Stimulated activated effector memory CD8-positive, alpha-beta T cell treated with anti-CD3 and anti-CD28 coated beads, Interleukin-12 subunit alpha, Interleukin-12 subunit beta, amount 100 ng/mL, for 72 hours (primary cell): Measurements from ENCODE around the gene PLA2G5.
"Not testable (repeated sequence)": the region's sequence is repeated elsewhere in the genome, so short reads cannot be mapped to it uniquely, and the experiment has no call there.

Experiments used
- ATAC-seq: fragments of 150-1000 bp; cut with Tn5 transposase; 2 replicates; pipeline ENCODE4 v1.10.0; 2021
- DNase-seq, 2 donors: peaks; one replicate each; pipeline ENCODE4 v3.0.0; 2021 to 2022; ENCODE audit warnings: low spot score in 2 of 2
- H3K27ac Mint-ChIP-seq: one replicate; pipeline ENCODE4 v1.8.0; 2022; ENCODE audit warnings: mild to moderate bottlenecking, mixed read lengths
- H3K36me3 Mint-ChIP-seq: one replicate; pipeline ENCODE4 v1.8.0; 2022; ENCODE audit warnings: mild to moderate bottlenecking, mixed read lengths
- H3K4me1 Mint-ChIP-seq: one replicate; pipeline ENCODE4 v1.8.0; 2022; ENCODE audit warnings: mixed read lengths
- H3K4me3 Mint-ChIP-seq: one replicate; pipeline ENCODE4 v1.8.0; 2022; ENCODE audit warnings: mild to moderate bottlenecking, mixed read lengths
- H3K9me3 Mint-ChIP-seq: one replicate; pipeline ENCODE4 v1.8.0; 2022; ENCODE audit warnings: mixed read lengths

The PLA2G5 gene, protein sequence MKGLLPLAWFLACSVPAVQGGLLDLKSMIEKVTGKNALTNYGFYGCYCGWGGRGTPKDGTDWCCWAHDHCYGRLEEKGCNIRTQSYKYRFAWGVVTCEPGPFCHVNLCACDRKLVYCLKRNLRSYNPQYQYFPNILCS

DNA sequence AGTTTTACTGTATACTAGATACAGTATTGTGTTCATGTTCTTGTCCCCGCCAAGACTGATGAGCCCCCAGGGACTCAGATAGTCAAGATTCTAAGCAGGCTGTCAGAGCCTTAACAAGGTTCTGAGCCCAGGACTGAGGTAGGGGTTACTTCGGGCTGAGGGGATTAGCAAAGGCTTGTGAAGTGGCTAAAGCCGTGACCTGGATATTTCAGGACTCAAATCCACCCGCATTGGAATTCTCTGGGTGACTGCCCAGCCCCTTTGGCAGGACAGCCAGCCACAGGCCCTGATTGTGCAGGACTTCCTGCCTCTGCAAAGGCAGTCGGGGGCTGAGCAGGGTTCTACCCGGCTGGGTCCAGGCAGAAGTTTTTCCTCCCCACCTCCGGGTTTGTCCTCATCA, at the start of gene PLA2G5:
Gene PLA2G5, plus strand, starts transcription at position 321 of the 400 bp plus-strand sequence. CDS start 14,637 bp downstream, outside the sequence.
- Mint-ChIP-seq H3K27ac (no peak within 1 kb of the TSS), H3K36me3 (no peaks in the 10 kb centered on the region), H3K9me3 (no peaks in the 10 kb centered on the region), H3K4me3 (no peak within 1 kb of the TSS), H3K4me1 (no peaks in the 10 kb centered on the region)
- ATAC-seq = no peak
- no peak for DNase-seq

DNA sequence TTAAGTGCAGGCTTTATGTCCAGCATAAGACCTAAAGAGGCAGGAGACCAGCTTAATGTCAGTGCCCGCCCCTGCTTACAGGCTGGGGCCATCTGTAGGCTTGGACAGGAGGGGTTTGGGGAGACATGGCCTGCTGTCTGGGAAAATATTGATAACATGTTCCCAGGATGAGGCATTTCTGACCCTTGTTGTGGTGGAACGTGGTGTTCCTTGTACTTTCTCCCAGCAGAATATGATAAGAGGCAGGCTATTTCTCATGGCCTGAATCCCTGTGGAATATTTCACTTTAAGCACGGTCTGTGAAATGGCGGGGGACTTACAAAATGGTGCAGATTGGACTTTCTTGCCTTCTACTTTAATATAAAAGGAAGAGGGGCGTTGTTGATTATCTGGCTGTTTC, 41.9 kb upstream of the PLA2G5 start:
- Mint-ChIP-seq H3K27ac (no peak overlapping the region), H3K36me3 (no peaks in the 10 kb centered on the region), H3K9me3 (no peaks in the 10 kb centered on the region), H3K4me1 (no peaks in the 10 kb centered on the region), H3K4me3 (no peak overlapping the region)
- ATAC-seq = no peak
- DNase-seq = peak in 1 of 2 donors; percentile 13

DNA sequence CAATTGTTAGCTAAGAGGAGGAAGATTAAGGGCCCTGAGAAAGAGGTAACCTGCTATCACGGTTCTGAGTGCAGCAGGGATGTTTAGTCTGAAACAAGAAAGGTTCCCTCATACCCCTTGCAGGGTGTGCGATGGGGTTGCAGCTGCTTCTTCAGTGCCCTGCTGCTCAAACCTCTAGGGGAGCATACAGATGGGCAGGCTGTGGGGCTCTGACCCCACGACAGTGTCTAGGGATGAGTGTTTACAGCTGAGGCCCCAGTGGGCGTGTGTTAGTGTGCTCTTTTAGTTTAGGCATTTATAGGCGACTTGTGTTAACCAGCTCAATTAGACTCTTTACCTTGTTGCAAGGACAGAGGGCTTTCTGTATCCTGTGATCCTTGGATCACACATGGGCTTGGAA, 41.3 kb upstream of the PLA2G5 start:
- H3K4me3 Mint-ChIP-seq = no peak overlapping the region
- no peaks in the 10 kb centered on the region for H3K4me1 Mint-ChIP-seq
- no peak for DNase-seq
- H3K9me3 Mint-ChIP-seq = no peaks in the 10 kb centered on the region
- ATAC-seq = no peak
- H3K36me3 Mint-ChIP-seq = no peaks in the 10 kb centered on the region
- no peak overlapping the region for H3K27ac Mint-ChIP-seq

DNA sequence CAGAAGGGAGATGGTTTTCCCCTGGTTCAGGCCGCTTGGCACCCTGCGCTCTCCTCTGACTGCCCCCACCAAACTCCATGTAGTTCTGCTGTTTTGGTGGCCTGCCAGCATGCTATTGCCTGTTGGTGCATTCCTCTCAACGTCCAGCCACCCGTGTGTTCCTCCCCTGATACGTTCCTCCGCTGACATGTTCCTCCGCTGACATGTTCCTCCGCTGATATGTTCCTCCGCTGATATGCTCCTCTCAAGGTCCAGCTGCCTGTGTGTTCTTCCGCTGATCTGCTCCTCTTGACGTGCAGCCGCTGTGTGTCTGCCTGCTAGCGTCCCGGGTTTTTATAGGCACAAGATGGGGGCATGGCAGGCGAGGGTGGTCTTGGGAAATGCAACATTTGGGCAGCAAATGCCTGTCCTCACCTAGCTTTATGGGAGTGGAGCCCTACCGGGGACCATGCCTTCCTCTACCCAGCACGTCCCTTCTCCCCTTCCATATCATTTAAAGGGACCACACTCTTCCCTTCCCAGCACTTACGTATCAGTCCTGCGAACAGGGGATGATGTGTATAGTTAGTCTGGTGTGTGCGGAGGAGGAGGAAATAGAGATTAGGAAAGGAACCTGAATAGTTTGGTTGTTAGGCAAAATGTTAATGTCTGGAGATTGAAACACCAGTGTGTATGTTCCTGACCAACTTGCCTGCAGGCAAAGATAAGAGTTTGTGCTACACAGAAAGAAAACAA, 40.6 kb upstream of the PLA2G5 start:
- no peak overlapping the region for H3K4me3 Mint-ChIP-seq
- peak in 1 of 2 donors; percentile 26 for DNase-seq
- H3K4me1 Mint-ChIP-seq = no peaks in the 10 kb centered on the region
- ATAC-seq = no peak
- H3K27ac Mint-ChIP-seq = no peak overlapping the region
- H3K9me3 Mint-ChIP-seq = peaks cover 6% of the 10 kb centered on the region
- no peaks in the 10 kb centered on the region for H3K36me3 Mint-ChIP-seq

DNA sequence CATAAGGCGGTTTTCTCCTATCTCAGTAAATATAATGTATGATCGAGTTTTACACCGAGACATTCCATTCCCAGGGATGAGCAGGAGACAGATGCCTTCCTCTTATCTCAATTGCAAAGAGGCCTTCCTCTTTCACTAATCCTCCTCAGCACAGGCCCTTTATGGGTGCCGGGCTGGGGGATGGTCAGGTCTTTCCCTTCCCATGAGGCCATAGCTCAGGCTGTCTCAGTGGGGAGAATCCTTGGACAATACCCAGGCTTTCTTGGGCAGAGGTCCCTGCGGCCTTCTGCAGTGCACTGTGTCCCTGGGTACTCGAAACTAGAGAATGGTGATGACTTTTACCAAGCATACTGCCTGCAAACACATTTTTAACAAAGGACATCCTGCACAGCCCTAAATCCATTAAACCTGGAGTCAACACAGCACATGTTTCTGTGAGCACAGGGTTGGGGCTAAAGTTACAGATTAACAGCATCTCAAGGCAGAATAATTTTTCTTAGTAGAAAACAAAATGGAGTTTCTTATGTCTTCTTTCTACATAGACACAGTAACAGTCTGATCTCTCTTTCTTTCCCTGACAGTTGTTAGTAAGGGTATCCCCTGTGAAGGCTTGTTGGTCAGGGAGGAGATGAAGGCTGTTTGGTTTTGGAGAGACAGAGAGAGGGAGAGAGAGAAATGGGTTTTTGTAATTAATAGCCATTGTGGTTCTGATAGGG, 39.4 kb upstream of the PLA2G5 start:
- not testable (repeated sequence) for H3K36me3 Mint-ChIP-seq, H3K4me1 Mint-ChIP-seq, H3K4me3 Mint-ChIP-seq, H3K27ac Mint-ChIP-seq, ATAC-seq
- H3K9me3 Mint-ChIP-seq = peaks cover 11% of the 10 kb centered on the region
- peak in 1 of 2 donors; percentile 12 for DNase-seq

DNA sequence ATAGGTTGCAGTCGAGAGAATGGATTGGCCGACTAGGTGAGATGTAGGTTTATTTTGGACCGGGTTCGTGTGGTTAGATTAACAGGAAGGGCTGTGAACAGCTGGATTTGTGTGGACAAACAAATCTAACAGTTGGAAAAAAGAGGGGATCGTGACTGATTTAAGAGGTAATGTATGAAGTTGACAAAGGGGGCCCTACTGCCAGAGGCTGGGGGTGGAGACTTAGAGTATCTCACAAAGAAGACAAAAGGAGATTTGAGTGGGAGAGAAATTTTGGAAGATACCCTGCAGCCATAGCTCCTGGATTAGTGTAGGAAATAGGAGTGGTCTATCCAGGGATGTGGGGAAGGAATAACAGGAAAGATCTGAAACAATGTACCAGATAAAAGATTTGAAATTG, 38.8 kb upstream of the PLA2G5 start:
- ATAC-seq (no peak), DNase-seq (peak in 1 of 2 donors; percentile 7)
- Mint-ChIP-seq H3K9me3 (peaks cover 11% of the 10 kb centered on the region), H3K36me3 (no peaks in the 10 kb centered on the region), H3K4me3 (no peak overlapping the region), H3K27ac (no peak overlapping the region), H3K4me1 (no peaks in the 10 kb centered on the region)

DNA sequence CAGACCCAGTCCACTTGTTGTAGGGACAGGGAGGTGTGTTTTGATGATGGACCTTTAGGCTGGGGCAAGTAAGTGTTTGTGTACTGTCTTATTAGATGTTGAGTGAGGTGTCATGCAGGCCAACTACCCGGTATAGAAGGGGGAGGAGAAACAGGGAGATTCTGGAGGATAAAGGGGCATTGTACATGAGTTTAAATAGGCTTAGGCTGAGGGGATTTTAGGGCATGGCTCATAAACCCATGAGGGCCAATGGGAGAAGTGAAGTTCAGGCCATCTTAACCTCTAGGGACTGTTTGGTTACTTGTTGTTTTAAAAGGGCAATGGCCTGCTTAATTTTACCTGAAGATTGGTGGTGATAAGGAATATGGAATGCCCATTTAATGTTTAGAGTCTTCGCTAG, 38.2 kb upstream of the PLA2G5 start:
- DNase-seq (peak in 1 of 2 donors; percentile 12), ATAC-seq (no peak)
- H3K36me3 Mint-ChIP-seq = no peaks in the 10 kb centered on the region
- no peak overlapping the region for H3K4me3 Mint-ChIP-seq
- H3K27ac Mint-ChIP-seq = no peak overlapping the region
- no peaks in the 10 kb centered on the region for H3K4me1 Mint-ChIP-seq
- H3K9me3 Mint-ChIP-seq = peaks cover 11% of the 10 kb centered on the region

DNA sequence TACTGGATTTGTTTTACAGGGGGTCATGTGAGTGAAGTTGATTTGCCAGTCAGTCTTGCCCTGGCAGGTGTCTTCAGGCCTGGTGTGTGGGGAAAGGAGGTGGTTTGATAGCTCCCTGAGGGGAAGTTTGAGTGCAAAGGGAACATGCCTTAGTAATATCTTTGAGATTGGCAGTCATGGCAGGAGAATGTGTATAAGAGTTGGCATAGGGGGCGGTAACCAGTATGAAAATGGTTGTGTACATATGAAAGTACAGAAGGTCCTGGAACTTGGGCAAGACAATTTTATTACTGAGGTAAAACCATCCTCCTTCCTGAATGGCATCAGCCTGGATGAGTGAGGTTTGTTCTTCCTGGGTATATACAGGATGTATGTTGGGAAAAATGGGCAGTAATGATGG, 37.6 kb upstream of the PLA2G5 start:
- DNase-seq (peak in 1 of 2 donors; percentile 17), ATAC-seq (no peak)
- Mint-ChIP-seq H3K36me3 (no peaks in the 10 kb centered on the region), H3K4me3 (no peak overlapping the region), H3K27ac (no peak overlapping the region), H3K9me3 (peaks cover 16% of the 10 kb centered on the region), H3K4me1 (peaks cover 5% of the 10 kb centered on the region)

DNA sequence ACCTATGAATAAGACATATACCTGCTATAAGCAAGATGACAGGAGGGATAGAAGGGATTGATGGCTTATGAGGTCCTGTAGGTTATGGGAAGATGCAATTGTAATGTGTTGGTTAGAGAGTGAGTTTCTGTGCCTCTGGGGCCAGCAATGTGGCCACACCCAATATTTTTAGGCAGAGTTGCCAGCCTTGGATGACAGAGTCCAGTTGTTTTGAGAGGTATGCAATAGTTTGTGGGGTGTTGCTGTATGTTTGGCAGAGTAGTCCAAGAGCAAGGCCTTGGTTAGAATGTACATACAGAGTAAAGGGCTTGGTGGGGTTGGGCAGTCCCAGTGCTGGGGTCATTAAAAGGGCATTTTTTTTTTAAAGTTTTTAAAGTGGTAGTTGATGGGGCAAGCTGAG, 36.6 kb upstream of the PLA2G5 start:
- DNase-seq = no peak
- H3K9me3 Mint-ChIP-seq = peaks cover 16% of the 10 kb centered on the region
- no peak overlapping the region for H3K4me3 Mint-ChIP-seq
- no peak overlapping the region for H3K27ac Mint-ChIP-seq
- H3K4me1 Mint-ChIP-seq = peaks cover 15% of the 10 kb centered on the region
- no peak for ATAC-seq
- H3K36me3 Mint-ChIP-seq = no peaks in the 10 kb centered on the region

DNA sequence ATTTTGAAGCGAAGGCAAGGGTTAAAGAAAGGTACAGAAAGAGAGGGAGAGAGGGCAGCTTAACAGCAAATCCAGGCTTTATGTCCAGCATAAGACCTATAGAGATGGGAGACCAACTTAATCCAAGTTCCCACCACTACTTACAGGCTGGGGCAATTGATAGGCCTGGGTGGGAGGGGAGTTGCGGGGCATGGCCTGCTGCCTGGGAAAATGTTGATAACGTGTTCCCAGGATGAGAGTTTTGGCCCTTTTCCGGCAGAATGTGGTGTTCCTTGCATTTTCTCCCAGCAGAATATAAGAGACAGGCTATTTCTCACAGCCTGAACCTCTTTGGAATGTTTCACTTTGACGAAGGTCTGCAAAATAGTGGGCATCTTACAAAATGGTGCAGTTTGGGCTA, 34.9 kb upstream of the PLA2G5 start:
- DNase-seq = no peak
- Mint-ChIP-seq H3K4me3 (no peak overlapping the region), H3K4me1 (peaks cover 17% of the 10 kb centered on the region), H3K9me3 (peaks cover 16% of the 10 kb centered on the region), H3K27ac (no peak overlapping the region), H3K36me3 (no peaks in the 10 kb centered on the region)
- ATAC-seq = no peak

DNA sequence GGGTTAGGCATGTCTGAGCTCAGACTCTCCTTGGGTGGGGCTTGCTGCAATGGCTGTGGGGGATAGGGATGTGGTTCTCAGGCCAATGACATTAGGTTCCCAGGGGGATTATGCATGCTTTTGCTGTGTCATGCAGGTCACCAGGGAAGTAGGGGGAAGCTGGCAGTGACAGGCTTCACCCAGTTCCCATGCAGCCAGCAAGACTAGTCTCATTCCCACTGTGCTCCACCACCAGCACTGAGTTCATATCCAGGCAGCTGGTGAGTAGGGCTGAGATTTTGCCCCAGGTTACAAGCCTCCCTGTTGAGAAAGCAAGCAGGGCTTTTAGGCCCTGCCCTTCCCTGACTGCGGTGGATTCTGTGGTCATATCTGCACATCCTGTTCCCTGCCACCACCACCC, 32.1 kb upstream of the PLA2G5 start:
- peaks cover 17% of the 10 kb centered on the region for H3K4me1 Mint-ChIP-seq
- ATAC-seq (peak; percentile 39), DNase-seq (peak in 1 of 2 donors; percentile 26)
- H3K9me3 Mint-ChIP-seq = peaks cover 16% of the 10 kb centered on the region
- H3K4me3 Mint-ChIP-seq = no peak overlapping the region
- H3K36me3 Mint-ChIP-seq = no peaks in the 10 kb centered on the region
- H3K27ac Mint-ChIP-seq = no peak overlapping the region

DNA sequence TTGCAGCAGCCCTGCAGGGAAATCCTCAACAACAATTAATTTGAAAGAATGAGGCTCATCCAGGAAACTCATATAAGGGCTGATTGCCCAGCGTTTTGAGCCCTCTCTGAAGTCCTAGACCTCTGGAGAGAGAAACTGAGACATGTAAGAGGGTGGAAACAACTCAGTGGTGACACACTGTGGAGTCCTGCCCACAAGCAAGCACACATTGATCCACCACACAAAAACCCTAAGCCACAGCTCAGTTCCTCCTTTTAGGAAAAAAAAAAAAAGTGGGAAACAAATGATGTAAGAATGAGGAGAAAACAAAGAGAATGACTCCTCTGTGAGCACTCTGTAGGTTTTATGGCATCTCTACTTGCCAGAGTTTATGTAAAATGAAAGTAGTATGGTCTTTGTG, 22.9 kb upstream of the PLA2G5 start:
- Mint-ChIP-seq H3K9me3 (peaks cover 7% of the 10 kb centered on the region), H3K36me3 (no peaks in the 10 kb centered on the region), H3K27ac (no peak overlapping the region), H3K4me1 (no peaks in the 10 kb centered on the region), H3K4me3 (no peak overlapping the region)
- ATAC-seq (peak; percentile 24), DNase-seq (peak in 1 of 2 donors; percentile 13)

DNA sequence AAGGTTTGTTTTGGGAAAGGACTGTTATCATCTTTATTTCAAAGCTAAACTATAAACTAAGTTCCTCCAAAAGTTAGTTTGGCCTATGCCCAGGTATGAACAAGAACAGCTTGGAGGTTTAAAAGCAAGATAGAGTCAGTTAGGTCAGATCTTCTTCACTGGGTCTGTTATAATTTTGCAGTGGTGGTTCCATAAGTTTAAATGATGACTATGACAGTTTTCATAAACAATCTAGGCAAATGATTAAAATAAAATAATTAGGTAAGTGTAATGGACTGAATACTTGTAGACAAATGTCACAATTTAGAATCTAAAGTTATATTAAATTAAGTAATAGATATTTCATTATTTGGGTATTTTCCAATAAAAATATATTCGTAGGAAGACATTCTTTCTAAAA, 21.4 kb upstream of the PLA2G5 start:
- Mint-ChIP-seq H3K9me3 (peaks cover 7% of the 10 kb centered on the region), H3K4me1 (no peaks in the 10 kb centered on the region), H3K27ac (no peak overlapping the region), H3K36me3 (no peaks in the 10 kb centered on the region), H3K4me3 (no peak overlapping the region)
- DNase-seq (no peak), ATAC-seq (no peak)

DNA sequence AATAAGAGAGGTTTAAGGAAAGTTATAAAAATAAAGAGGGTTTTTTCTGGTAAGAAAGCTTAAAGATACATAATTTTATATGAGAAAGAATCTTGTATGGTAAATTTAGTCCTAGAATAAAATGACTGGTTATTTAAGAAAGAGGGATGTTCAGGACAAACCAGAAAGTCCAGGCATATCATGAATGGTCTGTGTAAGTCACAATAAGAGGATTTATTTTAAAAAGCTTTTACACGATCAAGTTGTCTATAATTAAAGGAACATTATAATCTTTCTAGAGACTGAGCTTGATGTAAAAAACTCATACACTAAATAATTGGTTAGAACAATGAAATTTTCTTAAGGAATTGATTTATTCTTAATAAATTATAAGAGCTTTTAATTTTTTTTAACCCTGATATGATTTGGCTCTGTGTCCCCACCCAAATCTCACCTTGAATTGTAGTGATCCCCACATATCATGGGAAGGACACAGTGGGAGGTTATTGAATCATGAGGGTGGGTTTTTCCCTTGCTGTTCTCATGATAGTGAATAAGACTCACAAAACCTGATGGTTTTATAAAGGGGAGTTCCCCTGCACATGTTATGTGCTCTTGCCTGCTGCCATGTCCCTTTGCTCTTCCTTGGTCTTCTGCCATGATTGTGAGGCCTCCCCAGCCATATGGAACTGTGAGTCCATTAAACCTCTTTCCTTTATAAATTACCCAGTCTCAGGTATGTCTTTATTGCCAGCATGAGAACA, 20.8 kb upstream of the PLA2G5 start:
- not testable (repeated sequence) for DNase-seq, H3K36me3 Mint-ChIP-seq, H3K4me1 Mint-ChIP-seq, H3K27ac Mint-ChIP-seq, ATAC-seq, H3K9me3 Mint-ChIP-seq, H3K4me3 Mint-ChIP-seq

DNA sequence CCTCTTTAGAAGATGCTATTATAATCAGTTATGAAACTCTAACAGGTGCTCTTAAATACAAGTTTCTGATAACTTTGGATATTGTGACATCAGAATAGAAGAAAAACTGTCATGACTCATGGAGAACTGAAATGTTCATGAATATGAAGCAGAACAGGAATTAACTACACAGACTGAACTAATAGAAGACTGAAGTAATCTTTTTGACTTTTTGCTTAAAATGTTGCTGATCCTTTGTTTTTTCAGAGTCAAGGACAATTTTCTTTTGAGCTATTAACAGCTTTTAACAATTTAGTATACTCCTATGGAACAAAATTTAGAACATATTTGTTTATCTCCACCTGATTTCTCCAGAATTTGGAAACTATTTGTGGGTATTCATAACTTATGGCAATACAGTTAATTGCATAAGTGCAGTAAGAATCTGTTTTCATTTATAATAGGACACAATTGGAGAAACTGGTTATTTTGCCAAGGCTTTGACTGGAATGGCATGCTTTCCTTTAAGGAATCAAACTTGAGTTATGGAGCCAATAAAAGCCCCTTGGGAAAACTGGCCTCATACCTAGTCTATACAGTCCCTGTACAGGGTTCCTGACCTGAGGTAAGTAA, 18.7 kb upstream of the PLA2G5 start:
- no peak overlapping the region for H3K27ac Mint-ChIP-seq
- H3K9me3 Mint-ChIP-seq = peaks cover 7% of the 10 kb centered on the region
- H3K4me1 Mint-ChIP-seq = no peaks in the 10 kb centered on the region
- ATAC-seq (no peak), DNase-seq (peak in 1 of 2 donors; percentile 4)
- H3K4me3 Mint-ChIP-seq = no peak overlapping the region
- no peaks in the 10 kb centered on the region for H3K36me3 Mint-ChIP-seq
